Ishikawa (cell line): ENCODE results near the gene CTNNA3.

Experiments
- CEBPB ChIP-seq: IDR thresholded peaks from 2 replicates; pipeline ENCODE4 v1.6.1; 2012
- CREB1 ChIP-seq: IDR thresholded peaks from 2 replicates; pipeline ENCODE4 v1.6.1; 2012; ENCODE audit warnings: low read depth
- EGR1 ChIP-seq: IDR thresholded peaks from 2 replicates; pipeline ENCODE4 v1.6.1; 2012
- EP300 ChIP-seq: IDR thresholded peaks from 2 replicates; pipeline ENCODE4 v1.6.1; 2012; ENCODE audit warnings: borderline replicate concordance
- FOXM1 ChIP-seq: IDR thresholded peaks from 2 replicates; pipeline ENCODE4 v1.6.1; 2012; ENCODE audit warnings: low read depth, borderline replicate concordance
- MAX ChIP-seq: IDR thresholded peaks from 2 replicates; pipeline ENCODE4 v1.6.1; 2012
- NFIC ChIP-seq: IDR thresholded peaks from 2 replicates; pipeline ENCODE4 v1.6.1; 2012
- RAD21 ChIP-seq: IDR thresholded peaks from 2 replicates; pipeline ENCODE4 v1.6.1; 2012; ENCODE audit warnings: low read depth
- TAF1 ChIP-seq: IDR thresholded peaks from 2 replicates; pipeline ENCODE4 v1.6.1; 2012; ENCODE audit warnings: low read depth, mild to moderate bottlenecking
- TCF12 ChIP-seq: IDR thresholded peaks from 2 replicates; pipeline ENCODE4 v1.6.1; 2012; ENCODE audit warnings: low read depth
- TEAD4 ChIP-seq: IDR thresholded peaks from 2 replicates; pipeline ENCODE4 v1.6.1; 2012
- USF1 ChIP-seq: IDR thresholded peaks from 2 replicates; pipeline ENCODE4 v1.6.1; 2012
- YY1 ChIP-seq: IDR thresholded peaks from 2 replicates; pipeline ENCODE4 v1.6.1; 2012; ENCODE audit warnings: low read depth
- ZBTB7A ChIP-seq: IDR thresholded peaks from 2 replicates; pipeline ENCODE4 v1.6.1; 2012; ENCODE audit warnings: low read depth
- TF ChIP-seq, protein P1 (sequence below): IDR thresholded peaks from 2 replicates; pipeline ENCODE4 v1.6.1; 2012; ENCODE audit warnings: low read depth, mild to moderate bottlenecking

The CTNNA3 gene

GRCh38 chr10:66892871-66893270 lies 803.1 kb downstream of the CTNNA3 start:
- TF ChIP-seq RAD21 (no peak), CREB1 (no peak), CEBPB (no peak), TCF12 (no peak), USF1 (no peak), EP300 (no peak), ZBTB7A (no peak), MAX (no peak), FOXM1 (no peak), TAF1 (no peak), YY1 (no peak), NFIC (no peak), EGR1 (no peak), TEAD4 (no peak)
- TF ChIP-seq, protein P1, sequence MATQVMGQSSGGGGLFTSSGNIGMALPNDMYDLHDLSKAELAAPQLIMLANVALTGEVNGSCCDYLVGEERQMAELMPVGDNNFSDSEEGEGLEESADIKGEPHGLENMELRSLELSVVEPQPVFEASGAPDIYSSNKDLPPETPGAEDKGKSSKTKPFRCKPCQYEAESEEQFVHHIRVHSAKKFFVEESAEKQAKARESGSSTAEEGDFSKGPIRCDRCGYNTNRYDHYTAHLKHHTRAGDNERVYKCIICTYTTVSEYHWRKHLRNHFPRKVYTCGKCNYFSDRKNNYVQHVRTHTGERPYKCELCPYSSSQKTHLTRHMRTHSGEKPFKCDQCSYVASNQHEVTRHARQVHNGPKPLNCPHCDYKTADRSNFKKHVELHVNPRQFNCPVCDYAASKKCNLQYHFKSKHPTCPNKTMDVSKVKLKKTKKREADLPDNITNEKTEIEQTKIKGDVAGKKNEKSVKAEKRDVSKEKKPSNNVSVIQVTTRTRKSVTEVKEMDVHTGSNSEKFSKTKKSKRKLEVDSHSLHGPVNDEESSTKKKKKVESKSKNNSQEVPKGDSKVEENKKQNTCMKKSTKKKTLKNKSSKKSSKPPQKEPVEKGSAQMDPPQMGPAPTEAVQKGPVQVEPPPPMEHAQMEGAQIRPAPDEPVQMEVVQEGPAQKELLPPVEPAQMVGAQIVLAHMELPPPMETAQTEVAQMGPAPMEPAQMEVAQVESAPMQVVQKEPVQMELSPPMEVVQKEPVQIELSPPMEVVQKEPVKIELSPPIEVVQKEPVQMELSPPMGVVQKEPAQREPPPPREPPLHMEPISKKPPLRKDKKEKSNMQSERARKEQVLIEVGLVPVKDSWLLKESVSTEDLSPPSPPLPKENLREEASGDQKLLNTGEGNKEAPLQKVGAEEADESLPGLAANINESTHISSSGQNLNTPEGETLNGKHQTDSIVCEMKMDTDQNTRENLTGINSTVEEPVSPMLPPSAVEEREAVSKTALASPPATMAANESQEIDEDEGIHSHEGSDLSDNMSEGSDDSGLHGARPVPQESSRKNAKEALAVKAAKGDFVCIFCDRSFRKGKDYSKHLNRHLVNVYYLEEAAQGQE = no peak

DNA sequence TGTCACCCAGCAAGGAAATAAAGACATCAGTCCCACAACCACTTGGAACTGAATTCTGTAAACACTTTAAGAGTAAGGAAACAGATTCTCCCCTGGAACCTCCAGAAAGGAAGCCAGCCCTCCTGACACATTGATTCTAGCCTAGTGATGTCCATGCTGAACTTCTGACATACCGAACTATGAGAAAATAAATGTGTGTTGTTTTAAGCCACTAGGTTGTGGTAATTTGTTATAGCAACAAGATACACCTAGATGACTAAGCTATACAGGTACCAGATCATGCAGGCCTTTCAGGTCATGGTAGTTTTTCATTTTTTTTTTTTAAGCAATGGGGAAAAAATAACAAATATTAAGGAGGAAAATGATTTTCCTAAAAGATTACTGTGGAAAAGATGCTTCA lies 807.8 kb downstream of the CTNNA3 start:
- TF ChIP-seq YY1 = no peak

DNA sequence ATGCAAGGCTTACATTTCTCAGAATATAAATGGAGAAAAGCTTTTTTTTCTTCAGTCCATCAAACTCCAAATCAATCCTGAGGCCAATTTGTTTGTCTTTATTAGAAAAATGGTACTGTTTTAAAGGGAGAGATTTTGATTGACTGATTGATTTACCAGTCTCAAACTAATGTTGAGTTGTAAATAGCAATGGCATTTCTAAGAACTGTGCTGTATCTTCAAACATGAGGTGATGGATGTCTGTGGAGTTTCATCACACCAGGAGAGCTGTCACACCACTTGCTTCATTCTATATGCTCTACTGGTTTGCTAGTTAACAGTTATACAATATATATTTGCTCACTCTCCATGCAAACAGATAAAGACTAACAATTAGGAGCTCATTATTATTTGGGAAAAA lies 809.1 kb downstream of the CTNNA3 start:
- TF ChIP-seq, protein P1 = no peak
- TF ChIP-seq TAF1 (no peak), MAX (no peak), USF1 (no peak), RAD21 (no peak), EP300 (no peak), FOXM1 (no peak), YY1 (no peak), ZBTB7A (no peak), CREB1 (no peak), NFIC (no peak), TEAD4 (no peak), CEBPB (no peak), EGR1 (no peak), TCF12 (no peak)

DNA sequence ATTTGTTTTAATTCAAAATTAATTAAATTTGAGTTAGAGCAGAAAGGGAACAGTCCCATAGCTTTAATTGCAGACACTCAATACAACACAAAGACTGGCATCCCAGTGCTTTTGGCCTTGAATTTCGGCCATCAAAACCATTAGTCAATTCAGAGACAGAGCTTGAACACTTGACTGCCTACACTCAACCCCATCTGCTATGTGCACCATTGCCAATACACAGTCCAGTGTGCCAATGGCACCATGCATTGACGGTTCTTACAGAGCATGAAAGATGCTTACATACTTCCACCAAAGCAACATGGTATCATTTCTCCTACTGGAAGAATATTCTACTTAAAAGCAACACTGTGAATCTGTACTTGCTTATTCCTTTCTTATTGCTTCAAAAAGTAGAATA lies 813.7 kb downstream of the CTNNA3 start:
- TF ChIP-seq USF1 (no peak), EP300 (no peak), NFIC (no peak), FOXM1 (no peak), EGR1 (no peak), RAD21 (no peak)
- TF ChIP-seq, protein P1 = no peak

GRCh38 chr10:66881814-66882213 lies 814.2 kb downstream of the CTNNA3 start:
- TF ChIP-seq NFIC (no peak), USF1 (no peak), CEBPB (no peak), TCF12 (no peak), YY1 (no peak), TEAD4 (no peak), CREB1 (no peak), RAD21 (no peak), ZBTB7A (no peak), MAX (no peak)
- TF ChIP-seq, protein P1 = no peak
